Measurements from ENCODE around the gene ATP8B2.
A peak's percentile ranks its signal among the peaks of the same experiment; 100 is the strongest.

Gene ATP8B2

DNA sequence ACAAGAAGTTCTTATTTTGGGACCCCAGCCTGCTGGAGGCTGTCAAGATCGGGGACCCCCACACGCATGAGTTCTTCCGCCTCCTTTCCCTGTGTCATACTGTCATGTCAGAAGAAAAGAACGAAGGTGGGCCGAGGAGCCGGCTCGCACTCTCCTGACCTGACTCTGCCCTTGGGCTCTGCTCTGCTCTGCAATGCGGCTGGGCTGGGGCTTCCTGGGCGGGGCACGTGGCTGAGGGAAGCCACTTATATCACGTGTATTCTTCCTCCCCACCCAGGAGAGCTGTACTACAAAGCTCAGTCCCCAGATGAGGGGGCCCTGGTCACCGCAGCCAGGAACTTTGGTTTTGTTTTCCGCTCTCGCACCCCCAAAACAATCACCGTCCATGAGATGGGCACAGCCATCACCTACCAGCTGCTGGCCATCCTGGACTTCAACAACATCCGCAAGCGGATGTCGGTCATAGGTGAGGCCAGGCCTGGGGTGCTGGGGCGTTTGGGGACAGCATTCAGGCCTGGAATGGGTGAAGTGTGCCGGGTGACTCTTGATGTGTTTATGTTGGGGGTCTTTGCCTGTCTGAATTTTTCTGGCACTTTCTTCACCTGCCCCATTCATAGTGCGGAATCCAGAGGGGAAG lies 17.6 kb downstream of the ATP8B2 start:
- Histone ChIP-seq H3K27me3 (ENCODE audit: insufficient read depth, poor library complexity, severe bottlenecking) (no peaks in the 10 kb centered on the region), H3K27ac (replicated peaks) (no peak overlapping the region), H3K4me3 (replicated peaks; ENCODE audit: insufficient read depth, low read length) (no peak overlapping the region)
- peak in 1 of 2 experiments; percentile 66 for DNase-seq (ENCODE audit: low read depth in 1 of 2, low spot score in 1 of 2)
- TF ChIP-seq, protein P1, sequence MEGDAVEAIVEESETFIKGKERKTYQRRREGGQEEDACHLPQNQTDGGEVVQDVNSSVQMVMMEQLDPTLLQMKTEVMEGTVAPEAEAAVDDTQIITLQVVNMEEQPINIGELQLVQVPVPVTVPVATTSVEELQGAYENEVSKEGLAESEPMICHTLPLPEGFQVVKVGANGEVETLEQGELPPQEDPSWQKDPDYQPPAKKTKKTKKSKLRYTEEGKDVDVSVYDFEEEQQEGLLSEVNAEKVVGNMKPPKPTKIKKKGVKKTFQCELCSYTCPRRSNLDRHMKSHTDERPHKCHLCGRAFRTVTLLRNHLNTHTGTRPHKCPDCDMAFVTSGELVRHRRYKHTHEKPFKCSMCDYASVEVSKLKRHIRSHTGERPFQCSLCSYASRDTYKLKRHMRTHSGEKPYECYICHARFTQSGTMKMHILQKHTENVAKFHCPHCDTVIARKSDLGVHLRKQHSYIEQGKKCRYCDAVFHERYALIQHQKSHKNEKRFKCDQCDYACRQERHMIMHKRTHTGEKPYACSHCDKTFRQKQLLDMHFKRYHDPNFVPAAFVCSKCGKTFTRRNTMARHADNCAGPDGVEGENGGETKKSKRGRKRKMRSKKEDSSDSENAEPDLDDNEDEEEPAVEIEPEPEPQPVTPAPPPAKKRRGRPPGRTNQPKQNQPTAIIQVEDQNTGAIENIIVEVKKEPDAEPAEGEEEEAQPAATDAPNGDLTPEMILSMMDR (IDR thresholded peaks at IDR 0.05; ENCODE audit: insufficient read depth, low read length) = no peak
- TF ChIP-seq SPI1 (IDR thresholded peaks at IDR 0.05; ENCODE audit: borderline replicate concordance, low read depth) (no peak), GABPA (IDR thresholded peaks at IDR 0.05; ENCODE audit: low read depth) (no peak), POLR2AphosphoS5 (IDR thresholded peaks at IDR 0.05; ENCODE audit: low read depth) (no peak)
- TF ChIP-seq, protein P2, sequence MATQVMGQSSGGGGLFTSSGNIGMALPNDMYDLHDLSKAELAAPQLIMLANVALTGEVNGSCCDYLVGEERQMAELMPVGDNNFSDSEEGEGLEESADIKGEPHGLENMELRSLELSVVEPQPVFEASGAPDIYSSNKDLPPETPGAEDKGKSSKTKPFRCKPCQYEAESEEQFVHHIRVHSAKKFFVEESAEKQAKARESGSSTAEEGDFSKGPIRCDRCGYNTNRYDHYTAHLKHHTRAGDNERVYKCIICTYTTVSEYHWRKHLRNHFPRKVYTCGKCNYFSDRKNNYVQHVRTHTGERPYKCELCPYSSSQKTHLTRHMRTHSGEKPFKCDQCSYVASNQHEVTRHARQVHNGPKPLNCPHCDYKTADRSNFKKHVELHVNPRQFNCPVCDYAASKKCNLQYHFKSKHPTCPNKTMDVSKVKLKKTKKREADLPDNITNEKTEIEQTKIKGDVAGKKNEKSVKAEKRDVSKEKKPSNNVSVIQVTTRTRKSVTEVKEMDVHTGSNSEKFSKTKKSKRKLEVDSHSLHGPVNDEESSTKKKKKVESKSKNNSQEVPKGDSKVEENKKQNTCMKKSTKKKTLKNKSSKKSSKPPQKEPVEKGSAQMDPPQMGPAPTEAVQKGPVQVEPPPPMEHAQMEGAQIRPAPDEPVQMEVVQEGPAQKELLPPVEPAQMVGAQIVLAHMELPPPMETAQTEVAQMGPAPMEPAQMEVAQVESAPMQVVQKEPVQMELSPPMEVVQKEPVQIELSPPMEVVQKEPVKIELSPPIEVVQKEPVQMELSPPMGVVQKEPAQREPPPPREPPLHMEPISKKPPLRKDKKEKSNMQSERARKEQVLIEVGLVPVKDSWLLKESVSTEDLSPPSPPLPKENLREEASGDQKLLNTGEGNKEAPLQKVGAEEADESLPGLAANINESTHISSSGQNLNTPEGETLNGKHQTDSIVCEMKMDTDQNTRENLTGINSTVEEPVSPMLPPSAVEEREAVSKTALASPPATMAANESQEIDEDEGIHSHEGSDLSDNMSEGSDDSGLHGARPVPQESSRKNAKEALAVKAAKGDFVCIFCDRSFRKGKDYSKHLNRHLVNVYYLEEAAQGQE (IDR thresholded peaks at IDR 0.05; ENCODE audit: insufficient replicate concordance, low read depth) = no peak

DNA sequence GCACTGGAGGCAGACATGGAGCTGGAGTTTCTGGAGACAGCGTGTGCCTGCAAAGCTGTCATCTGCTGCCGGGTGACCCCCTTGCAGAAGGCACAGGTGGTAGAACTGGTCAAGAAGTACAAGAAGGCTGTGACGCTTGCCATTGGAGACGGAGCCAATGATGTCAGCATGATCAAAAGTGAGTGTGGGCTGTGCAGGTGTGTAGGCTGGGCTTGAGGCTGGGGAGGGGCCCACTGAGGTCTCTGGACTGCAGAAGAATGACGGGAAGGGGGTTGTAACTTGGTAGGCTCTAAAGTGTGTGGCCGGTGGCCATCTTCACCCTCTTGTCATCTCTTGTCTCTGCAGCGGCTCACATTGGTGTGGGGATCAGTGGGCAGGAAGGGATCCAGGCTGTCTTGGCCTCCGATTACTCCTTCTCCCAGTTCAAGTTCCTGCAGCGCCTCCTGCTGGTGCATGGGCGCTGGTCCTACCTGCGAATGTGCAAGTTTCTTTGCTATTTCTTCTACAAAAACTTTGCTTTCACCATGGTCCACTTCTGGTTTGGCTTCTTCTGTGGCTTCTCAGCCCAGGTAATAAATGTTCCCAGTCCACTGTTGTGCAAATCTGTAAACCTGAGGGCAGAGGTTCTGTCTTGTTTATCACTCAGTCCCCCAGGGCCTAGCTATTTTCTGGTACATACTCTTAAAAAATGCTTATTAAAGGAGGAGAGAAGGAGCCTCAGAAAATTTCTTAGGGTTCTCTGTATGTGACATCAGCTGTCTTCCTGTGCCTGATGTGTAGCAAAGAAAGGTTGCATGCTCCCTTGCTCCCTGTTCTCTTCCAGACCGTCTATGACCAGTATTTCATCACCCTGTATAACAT lies 19.9 kb downstream of the ATP8B2 start:
- Histone ChIP-seq H3K27ac (replicated peaks) (no peak overlapping the region), H3K4me3 (replicated peaks; ENCODE audit: insufficient read depth, low read length) (no peak overlapping the region), H3K27me3 (ENCODE audit: insufficient read depth, poor library complexity, severe bottlenecking) (no peaks in the 10 kb centered on the region)
- DNase-seq (ENCODE audit: low read depth in 1 of 2, low spot score in 1 of 2) = no peak
- no peak for TF ChIP-seq GABPA (IDR thresholded peaks at IDR 0.05; ENCODE audit: low read depth)

DNA sequence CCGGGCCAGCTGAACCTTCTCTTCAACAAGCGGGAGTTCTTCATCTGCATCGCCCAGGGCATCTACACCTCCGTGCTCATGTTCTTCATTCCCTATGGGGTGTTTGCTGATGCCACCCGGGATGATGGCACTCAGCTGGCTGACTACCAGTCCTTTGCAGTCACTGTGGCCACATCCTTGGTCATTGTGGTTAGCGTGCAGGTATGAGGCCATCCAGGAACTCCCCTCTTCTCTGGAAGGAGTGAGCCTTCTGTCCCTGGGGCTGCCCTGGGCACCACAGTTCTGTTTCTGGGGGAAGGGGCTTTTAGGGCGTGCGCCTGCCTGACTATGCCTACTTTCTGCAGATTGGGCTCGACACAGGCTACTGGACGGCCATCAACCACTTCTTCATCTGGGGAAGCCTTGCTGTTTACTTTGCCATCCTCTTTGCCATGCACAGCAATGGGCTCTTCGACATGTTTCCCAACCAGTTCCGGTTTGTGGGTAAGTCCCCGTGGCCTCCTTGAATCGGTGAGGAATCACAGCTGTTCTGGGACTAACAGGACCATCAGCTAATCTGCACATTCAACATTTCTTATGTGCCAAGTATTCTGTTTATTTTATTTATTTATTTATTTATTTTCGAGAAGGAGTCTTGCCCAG lies 21.1 kb downstream of the ATP8B2 start:
- peak in 1 of 2 experiments; percentile 83 for DNase-seq (ENCODE audit: low read depth in 1 of 2, low spot score in 1 of 2)
- peak overlapping the region; percentile 15; the same call in 1 of the 2 replicates for H3K27ac ChIP-seq (replicated peaks)
- TF ChIP-seq SPI1 (IDR thresholded peaks at IDR 0.05; ENCODE audit: borderline replicate concordance, low read depth) (no peak), GABPA (IDR thresholded peaks at IDR 0.05; ENCODE audit: low read depth) (no peak), POLR2AphosphoS5 (IDR thresholded peaks at IDR 0.05; ENCODE audit: low read depth) (no peak)
- TF ChIP-seq, protein P2 (IDR thresholded peaks at IDR 0.05; ENCODE audit: insufficient replicate concordance, low read depth) = no peak
- TF ChIP-seq, protein P1 (IDR thresholded peaks at IDR 0.05; ENCODE audit: insufficient read depth, low read length) = no peak
- H3K27me3 ChIP-seq (ENCODE audit: insufficient read depth, poor library complexity, severe bottlenecking) = no peaks in the 10 kb centered on the region
- no peak overlapping the region for H3K4me3 ChIP-seq (replicated peaks; ENCODE audit: insufficient read depth, low read length)

DNA sequence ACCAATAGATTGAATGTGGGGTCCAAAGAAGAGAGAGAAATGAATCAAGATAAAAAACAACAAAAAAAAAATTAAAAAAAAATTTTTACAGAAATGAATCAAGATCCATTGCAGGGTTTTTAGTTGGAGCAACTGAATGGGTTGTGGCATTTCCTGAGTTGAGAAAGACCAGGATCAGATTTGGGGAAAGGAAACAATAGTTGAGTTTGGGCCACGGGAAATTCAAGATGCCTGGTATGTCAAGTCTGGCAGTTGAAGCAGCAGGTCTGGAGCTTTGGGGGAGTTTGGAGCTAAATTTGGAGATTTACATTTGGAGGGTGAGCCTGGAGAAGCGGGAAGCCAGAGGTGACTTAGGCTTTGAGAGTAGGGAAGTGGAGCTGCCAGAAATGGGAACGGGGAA lies 22.6 kb downstream of the ATP8B2 start:
- Histone ChIP-seq H3K27me3 (ENCODE audit: insufficient read depth, poor library complexity, severe bottlenecking) (no peaks in the 10 kb centered on the region), H3K27ac (replicated peaks) (no peak overlapping the region), H3K4me3 (replicated peaks; ENCODE audit: insufficient read depth, low read length) (no peak overlapping the region)
- no peak for DNase-seq (ENCODE audit: low read depth in 1 of 2, low spot score in 1 of 2)
- TF ChIP-seq SPI1 (IDR thresholded peaks at IDR 0.05; ENCODE audit: borderline replicate concordance, low read depth) (no peak), POLR2AphosphoS5 (IDR thresholded peaks at IDR 0.05; ENCODE audit: low read depth) (no peak), GABPA (IDR thresholded peaks at IDR 0.05; ENCODE audit: low read depth) (no peak)
- TF ChIP-seq, protein P1 (IDR thresholded peaks at IDR 0.05; ENCODE audit: insufficient read depth, low read length) = no peak
- TF ChIP-seq, protein P2 (IDR thresholded peaks at IDR 0.05; ENCODE audit: insufficient replicate concordance, low read depth) = no peak
